Measurements from ENCODE around the gene CPNE5. TPM values are rescaled to one million over a fixed set of nuclear protein-coding genes. Genes with fewer than 3 reads are reported as not detected.

CPNE5 gene
- total and polyA plus RNA-seq, 8 donors, result 0.19 to 1.5 (median 0.58) TPM

DNA sequence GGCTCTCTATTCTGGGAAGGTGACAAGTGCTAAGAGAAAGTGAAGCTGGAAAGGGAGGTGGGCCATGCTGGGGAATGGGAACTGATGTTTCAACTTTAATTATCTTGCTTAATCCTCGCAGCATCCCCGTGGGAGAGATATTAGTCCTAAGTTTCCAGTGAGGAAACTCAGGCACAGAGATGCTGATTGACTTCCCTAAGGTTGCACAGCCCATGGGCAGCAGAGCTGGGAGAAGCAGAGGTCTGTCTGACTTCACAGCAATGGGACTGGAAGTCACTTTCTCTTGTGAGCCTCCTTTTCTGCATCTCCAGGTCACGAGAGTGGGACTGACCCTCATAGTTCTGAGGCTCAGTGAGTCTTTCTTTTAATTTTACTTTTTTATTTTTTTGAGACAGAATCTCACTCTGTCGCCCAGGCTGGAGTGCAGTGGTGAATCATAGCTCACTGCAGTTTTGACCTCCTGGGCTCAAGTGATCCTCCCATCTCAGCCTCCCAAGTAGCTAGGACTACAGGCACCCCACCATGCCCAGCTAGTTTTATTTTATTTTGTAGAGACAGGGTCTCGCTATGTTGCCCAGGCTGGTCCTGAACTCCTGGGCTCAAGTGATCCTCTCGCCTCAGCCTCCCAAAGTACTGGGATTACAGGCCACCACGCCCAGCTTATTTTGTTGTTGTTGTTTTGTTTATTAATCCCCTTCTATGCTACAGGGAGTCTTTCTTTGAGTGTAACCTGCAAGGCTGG is 139.0 kb downstream of the CPNE5 start:
- 90 to 96% methylated on average over 7 of the region's 7 CpGs for WGBS, 2 donors
- Histone ChIP-seq H3K4me1 (peaks cover 0 to 6% (median 0%) of the 10 kb centered on the region in 3 donors), H3K36me3 (no peaks in the 10 kb centered on the region), H3K4me3 (no peak overlapping the region), H3K9me3 (no peaks in the 10 kb centered on the region), H3K27ac (no peak overlapping the region), H3K27me3 (no peaks in the 10 kb centered on the region)
- TF ChIP-seq, protein P1, sequence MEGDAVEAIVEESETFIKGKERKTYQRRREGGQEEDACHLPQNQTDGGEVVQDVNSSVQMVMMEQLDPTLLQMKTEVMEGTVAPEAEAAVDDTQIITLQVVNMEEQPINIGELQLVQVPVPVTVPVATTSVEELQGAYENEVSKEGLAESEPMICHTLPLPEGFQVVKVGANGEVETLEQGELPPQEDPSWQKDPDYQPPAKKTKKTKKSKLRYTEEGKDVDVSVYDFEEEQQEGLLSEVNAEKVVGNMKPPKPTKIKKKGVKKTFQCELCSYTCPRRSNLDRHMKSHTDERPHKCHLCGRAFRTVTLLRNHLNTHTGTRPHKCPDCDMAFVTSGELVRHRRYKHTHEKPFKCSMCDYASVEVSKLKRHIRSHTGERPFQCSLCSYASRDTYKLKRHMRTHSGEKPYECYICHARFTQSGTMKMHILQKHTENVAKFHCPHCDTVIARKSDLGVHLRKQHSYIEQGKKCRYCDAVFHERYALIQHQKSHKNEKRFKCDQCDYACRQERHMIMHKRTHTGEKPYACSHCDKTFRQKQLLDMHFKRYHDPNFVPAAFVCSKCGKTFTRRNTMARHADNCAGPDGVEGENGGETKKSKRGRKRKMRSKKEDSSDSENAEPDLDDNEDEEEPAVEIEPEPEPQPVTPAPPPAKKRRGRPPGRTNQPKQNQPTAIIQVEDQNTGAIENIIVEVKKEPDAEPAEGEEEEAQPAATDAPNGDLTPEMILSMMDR (IDR thresholded peaks at IDR 0.05), result no peak
- FAIRE-seq (no peak), ATAC-seq (no peak), DNase-seq (no peak)
- intact Hi-C loops (cut with DNase I), result no loop called here

DNA sequence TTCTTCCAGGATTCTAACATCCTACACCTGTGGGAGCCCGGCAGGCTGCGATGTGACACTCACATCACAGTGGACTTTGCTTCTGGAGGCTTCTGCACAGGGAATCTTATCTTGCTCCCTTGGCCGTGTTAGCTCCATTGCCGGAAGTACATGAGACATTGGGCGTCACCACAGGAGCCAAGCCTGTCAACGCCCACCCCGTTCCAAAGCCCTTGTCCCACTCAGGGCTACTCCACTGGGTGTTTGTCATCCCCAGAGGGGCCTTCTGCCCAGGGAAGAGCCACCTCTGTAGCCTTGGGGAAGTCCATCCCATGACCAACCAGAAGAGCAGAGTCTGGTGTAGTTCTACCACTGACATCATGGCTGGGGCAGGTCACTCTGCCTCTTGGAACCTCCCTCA is 139.9 kb downstream of the CPNE5 start:
- FAIRE-seq (no peak), ATAC-seq (no peak)

DNA sequence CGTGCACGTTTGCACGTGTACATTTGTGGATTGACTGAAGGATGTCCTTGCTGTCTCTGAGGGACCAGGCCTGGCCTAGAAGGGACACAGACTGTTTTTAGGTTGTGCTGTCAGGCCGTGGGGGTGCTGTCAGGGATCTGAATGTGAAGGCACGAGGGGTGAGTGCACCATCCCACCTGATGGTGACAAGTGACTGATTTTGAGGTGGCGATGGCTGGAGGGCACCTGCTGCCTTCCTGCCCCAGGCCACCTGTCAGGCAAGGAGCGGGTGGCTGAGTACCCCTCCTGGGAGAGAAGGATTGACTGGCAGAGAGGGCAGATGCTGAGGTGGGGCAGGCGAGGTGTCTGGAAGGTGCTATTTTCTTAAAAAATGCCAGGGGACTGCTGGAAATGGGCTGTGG is 140.4 kb downstream of the CPNE5 start:
- H3K9me3 ChIP-seq, result no peaks in the 10 kb centered on the region
- H3K27ac ChIP-seq, result no peak overlapping the region
- peak in 1 of 6 donors; percentile 3 for DNase-seq
- no peaks in the 10 kb centered on the region for H3K36me3 ChIP-seq
- H3K4me3 ChIP-seq, result no peak overlapping the region
- intact Hi-C loops (cut with DNase I), result no loop called here
- no peak for ATAC-seq
- H3K27me3 ChIP-seq, result no peaks in the 10 kb centered on the region
- H3K4me1 ChIP-seq, result peaks cover 0 to 6% (median 0%) of the 10 kb centered on the region in 3 donors
- TF ChIP-seq, protein P1 (IDR thresholded peaks at IDR 0.05), result no peak
- 87 to 91% methylated on average over 8 of the region's 8 CpGs for WGBS, 2 donors
- FAIRE-seq, result no peak

More for the DNA sequence above, 139.9 kb downstream of the CPNE5 start:
- Histone ChIP-seq H3K9me3 (no peaks in the 10 kb centered on the region), H3K27ac (no peak overlapping the region), H3K4me1 (peaks cover 0 to 6% (median 0%) of the 10 kb centered on the region in 3 donors), H3K27me3 (no peaks in the 10 kb centered on the region), H3K36me3 (no peaks in the 10 kb centered on the region), H3K4me3 (no peak overlapping the region)
- 76 to 78% methylated on average over 7 of the region's 7 CpGs for WGBS, 2 donors
- DNase-seq, result peak in 1 of 6 donors; percentile 7
- intact Hi-C loops (cut with DNase I), result no loop called here
- TF ChIP-seq, protein P1 (IDR thresholded peaks at IDR 0.05), result no peak

DNA sequence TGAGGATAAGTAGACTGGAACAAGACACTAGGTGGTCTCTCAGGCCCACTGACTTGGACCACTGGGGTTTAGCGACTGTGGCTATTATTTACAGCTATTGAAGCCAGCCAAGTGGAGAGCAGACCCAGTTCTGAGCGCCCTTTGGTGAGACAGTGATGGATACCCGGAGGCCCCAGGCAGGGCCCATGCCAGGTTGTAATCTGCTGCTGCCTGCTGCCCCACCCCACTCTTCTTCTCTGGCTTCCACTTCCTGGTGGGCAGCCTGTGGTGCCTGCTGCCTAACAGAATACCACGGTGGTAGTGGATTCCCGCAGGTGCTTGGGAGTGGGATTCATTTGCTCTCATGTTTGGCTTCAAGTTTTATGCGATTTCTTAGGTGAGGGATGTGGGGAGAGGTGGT is 141.0 kb downstream of the CPNE5 start:
- WGBS, 2 donors, result 91 to 94% methylated on average over 6 of the region's 6 CpGs
- H3K4me3 ChIP-seq, result no peak overlapping the region
- no peak for ATAC-seq
- TF ChIP-seq, protein P1 (IDR thresholded peaks at IDR 0.05), result no peak
- FAIRE-seq, result no peak
- intact Hi-C loops (cut with DNase I), result no loop called here
- H3K9me3 ChIP-seq, result no peaks in the 10 kb centered on the region
- H3K36me3 ChIP-seq, result no peaks in the 10 kb centered on the region
- no peak overlapping the region for H3K27ac ChIP-seq
- H3K4me1 ChIP-seq, result peaks cover 0 to 6% (median 0%) of the 10 kb centered on the region in 3 donors
- H3K27me3 ChIP-seq, result no peaks in the 10 kb centered on the region
- DNase-seq, result peak in 1 of 6 donors; percentile 5

DNA sequence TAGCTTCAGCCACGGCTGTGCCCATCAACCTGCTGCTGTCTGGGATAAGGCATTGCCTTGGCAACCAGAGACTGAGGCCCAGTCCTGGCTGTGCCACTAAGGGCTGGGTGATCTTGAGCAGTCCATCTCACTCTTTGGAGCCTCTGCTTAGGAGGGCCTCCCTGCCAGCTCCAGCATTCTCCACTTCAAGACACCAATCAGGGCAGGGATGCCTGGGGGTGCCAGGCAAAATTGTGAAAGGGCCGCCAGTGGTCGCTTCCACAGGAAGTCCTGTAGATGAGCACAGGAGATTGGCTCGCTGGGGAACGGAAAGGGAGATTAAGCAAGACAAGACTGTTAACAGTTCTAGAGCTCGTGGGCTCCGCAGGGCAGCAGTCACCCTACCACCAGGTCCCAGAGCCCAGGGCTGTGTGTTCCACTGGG is 141.8 kb downstream of the CPNE5 start, which contains the start of gene RAB44:
RAB44 (plus strand) TSS at position 346 of the 423 bp plus-strand sequence. CDS start 6,410 bp downstream, outside the sequence.
- no peak for ATAC-seq
- Histone ChIP-seq H3K36me3 (no peaks in the 10 kb centered on the region), H3K4me1 (peaks cover 0 to 6% (median 6%) of the 10 kb centered on the region in 3 donors), H3K9me3 (no peaks in the 10 kb centered on the region), H3K27me3 (no peaks in the 10 kb centered on the region), H3K27ac (no peak within 1 kb of the TSS), H3K4me3 (no peak within 1 kb of the TSS)
- TF ChIP-seq, protein P1 (IDR thresholded peaks at IDR 0.05), result no peak
- DNase-seq, result peak in 1 of 6 donors; percentile 5
- 92 to 94% methylated on average over 7 of the region's 7 CpGs for WGBS, 2 donors
- intact Hi-C loops (cut with DNase I), result no loop called here
- no peak for FAIRE-seq

All from pancreas (tissue), 10 donors.